Right lobe of liver (tissue), 6 donors: ENCODE data around the gene ATF2. TPM values are rescaled to one million over a fixed set of nuclear protein-coding genes. Genes with fewer than 3 reads are reported as not detected.

Experiments
- ATAC-seq, 4 donors: fragments of 200-7000 bp; cut with Tn5 transposase; one replicate each; pipeline ENCODE4 v1.9.1; 2020; ENCODE audit warnings: mild to moderate bottlenecking in 4 of 4, moderate library complexity in 4 of 4
- DNase-seq, 3 donors: peaks; one replicate each; pipeline ENCODE4 v3.0.0-alpha.2; 2020
- H3K27ac ChIP-seq, 3 donors: fragments of 200-600 bp; one replicate each; pipeline ENCODE4 v1.8.0; 2022
- H3K27me3 ChIP-seq, 2 donors: fragments of 200-600 bp; one replicate each; pipeline ENCODE4 v1.8.0; 2022
- H3K36me3 ChIP-seq, 4 donors: fragments of 200-600 bp; sonication (generic) in 1 of 4; one replicate each; pipeline versions ENCODE4 v1.5.1 to v1.8.0; 2017 to 2022; ENCODE audit warnings: control low read depth in 1 of 4
- H3K4me1 ChIP-seq, 4 donors: fragments of 200-600 bp; sonication (generic) in 1 of 4; one replicate each; pipeline versions ENCODE4 v1.5.1 to v1.8.0; 2017 to 2022; ENCODE audit warnings: control low read depth in 1 of 4
- H3K4me3 ChIP-seq, 3 donors: fragments of 200-600 bp; one replicate each; pipeline ENCODE4 v1.8.0; 2022
- H3K9me3 ChIP-seq, 4 donors: fragments of 200-600 bp; sonication (generic) in 1 of 4; one replicate each; pipeline versions ENCODE4 v1.5.1 to v1.8.0; 2017 to 2022; ENCODE audit warnings: control low read depth in 1 of 4
- POLR2A ChIP-seq: fragments of 450-650 bp; IDR thresholded peaks from one replicate; pipeline ENCODE4 v1.6.1; 2017; ENCODE audit warnings: antibody characterized with exemption, mild to moderate bottlenecking
- WGBS: methylation state at CpG from one replicate; pipeline ENCODE4 v1.1.6; 2018; ENCODE audit warnings: low coverage, low lambda C conversion rate; ENCODE audit not compliant: insufficient coverage; ENCODE audit errors: missing lambda C conversion rate; 5-methylcytosine and 5-hydroxymethylcytosine counted together
- intact Hi-C, 2 donors: fragments of 100-400 bp; cut with DNase I; formaldehyde crosslinking; loops; one replicate each; pipeline versions ENCODE4 v1.11.2 to v1.14.1; 2022
- total RNA-seq, 6 experiments: library from RNA; depleted of rRNA in 2 of 6; stranded (reverse); fragments of >200 nt in 2 of 6; fragmentation: NEBNext Ultra II Directional in 3 of 6; extraction: Animal tissue kit (Norgen Biotek cat#: 25700) in 3 of 6; gene quantifications; one replicate each; pipeline versions ENCODE4 v1.1.0 to v1.2.4, GENCODE V29; 2016 to 2023
- TF ChIP-seq, protein P1 (sequence below), 4 donors: fragments of 200-600 bp in 3 of 4; fragments of 450-650 bp in 1 of 4; IDR thresholded peaks; one replicate each; pipeline versions ENCODE4 v1.5.1 to v1.8.0; 2016 to 2022; ENCODE audit warnings: antibody characterized with exemption in 4 of 4, mild to moderate bottlenecking in 2 of 4
- donor health status: DM: no; HTN: yes; CAD: no.
- donor health status: DM: no; HTN: no; CAD: no.
- donor health status: DM: no; HTN: no; CAD: no.
- donor health status: DM: no; HTN: yes; CAD: no.
- donor health status: DM: no; HTN: yes; CAD: no.

The ATF2 gene
- total RNA-seq, 6 experiments from 2014 or later = 24.0 to 36.3 (median 27.4) TPM

DNA sequence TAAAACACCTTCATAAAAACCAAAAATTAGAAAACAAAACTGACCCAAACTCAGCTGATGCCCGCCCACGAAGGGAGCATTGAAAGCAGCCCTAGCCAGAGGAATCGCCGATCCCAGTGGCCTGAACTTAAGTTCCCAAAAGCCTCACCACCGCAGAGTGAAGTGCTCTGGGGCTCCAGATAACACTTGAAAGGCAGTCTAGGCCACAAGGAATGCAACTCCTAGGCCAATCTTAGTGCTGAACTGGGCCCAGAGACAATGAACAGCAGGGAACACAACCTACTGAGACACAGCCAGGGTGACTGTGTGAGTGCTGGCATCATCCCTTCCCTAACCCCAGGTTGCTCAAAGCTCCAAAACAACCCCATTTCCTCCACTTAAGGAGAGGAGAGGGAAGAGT lies 103.2 kb downstream of the ATF2 start:
- H3K9me3 ChIP-seq = no peaks in the 10 kb centered on the region
- WGBS = 92% methylated on average over 2 of the region's 5 CpGs
- H3K4me1 ChIP-seq = no peaks in the 10 kb centered on the region
- peaks cover 0 to 5% (median 0%) of the 10 kb centered on the region in 4 donors for H3K36me3 ChIP-seq
- H3K4me3 ChIP-seq = no peak overlapping the region
- ATAC-seq (no peak), DNase-seq (no peak)
- TF ChIP-seq, protein P1, sequence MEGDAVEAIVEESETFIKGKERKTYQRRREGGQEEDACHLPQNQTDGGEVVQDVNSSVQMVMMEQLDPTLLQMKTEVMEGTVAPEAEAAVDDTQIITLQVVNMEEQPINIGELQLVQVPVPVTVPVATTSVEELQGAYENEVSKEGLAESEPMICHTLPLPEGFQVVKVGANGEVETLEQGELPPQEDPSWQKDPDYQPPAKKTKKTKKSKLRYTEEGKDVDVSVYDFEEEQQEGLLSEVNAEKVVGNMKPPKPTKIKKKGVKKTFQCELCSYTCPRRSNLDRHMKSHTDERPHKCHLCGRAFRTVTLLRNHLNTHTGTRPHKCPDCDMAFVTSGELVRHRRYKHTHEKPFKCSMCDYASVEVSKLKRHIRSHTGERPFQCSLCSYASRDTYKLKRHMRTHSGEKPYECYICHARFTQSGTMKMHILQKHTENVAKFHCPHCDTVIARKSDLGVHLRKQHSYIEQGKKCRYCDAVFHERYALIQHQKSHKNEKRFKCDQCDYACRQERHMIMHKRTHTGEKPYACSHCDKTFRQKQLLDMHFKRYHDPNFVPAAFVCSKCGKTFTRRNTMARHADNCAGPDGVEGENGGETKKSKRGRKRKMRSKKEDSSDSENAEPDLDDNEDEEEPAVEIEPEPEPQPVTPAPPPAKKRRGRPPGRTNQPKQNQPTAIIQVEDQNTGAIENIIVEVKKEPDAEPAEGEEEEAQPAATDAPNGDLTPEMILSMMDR (IDR thresholded peaks at IDR 0.05) = no peak
- no peak overlapping the region for H3K27ac ChIP-seq
- intact Hi-C loops = no loop called here
- H3K27me3 ChIP-seq = no peaks in the 10 kb centered on the region

DNA sequence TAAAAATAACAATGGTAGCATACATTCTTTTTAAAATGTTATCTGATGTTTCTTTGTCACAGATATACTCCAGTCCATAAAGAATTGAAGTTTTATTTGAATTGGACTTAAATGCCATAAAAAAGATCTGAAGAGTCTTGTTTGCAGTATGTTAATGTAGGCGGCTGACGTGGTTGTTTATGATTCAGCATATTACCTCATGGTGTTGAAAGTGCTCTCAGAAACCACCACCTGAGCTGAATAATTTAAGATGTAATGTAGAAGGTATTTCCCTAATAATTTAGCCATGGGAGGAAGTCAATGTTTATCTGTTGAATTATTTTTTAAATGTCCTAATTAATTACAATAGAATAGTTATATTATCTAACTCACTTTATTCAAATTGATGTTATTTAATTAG lies 104.3 kb downstream of the ATF2 start:
- Histone ChIP-seq H3K36me3 (peaks cover 0 to 5% (median 0%) of the 10 kb centered on the region in 4 donors), H3K4me3 (no peak overlapping the region), H3K4me1 (no peaks in the 10 kb centered on the region), H3K27me3 (no peaks in the 10 kb centered on the region), H3K9me3 (no peaks in the 10 kb centered on the region), H3K27ac (no peak overlapping the region)
- intact Hi-C loops = no loop called here
- TF ChIP-seq, protein P1 (IDR thresholded peaks at IDR 0.05) = no peak
- no peak for TF ChIP-seq POLR2A
- DNase-seq (no peak), ATAC-seq (no peak)
- WGBS = 95% methylated on average over 2 of the region's 2 CpGs

DNA sequence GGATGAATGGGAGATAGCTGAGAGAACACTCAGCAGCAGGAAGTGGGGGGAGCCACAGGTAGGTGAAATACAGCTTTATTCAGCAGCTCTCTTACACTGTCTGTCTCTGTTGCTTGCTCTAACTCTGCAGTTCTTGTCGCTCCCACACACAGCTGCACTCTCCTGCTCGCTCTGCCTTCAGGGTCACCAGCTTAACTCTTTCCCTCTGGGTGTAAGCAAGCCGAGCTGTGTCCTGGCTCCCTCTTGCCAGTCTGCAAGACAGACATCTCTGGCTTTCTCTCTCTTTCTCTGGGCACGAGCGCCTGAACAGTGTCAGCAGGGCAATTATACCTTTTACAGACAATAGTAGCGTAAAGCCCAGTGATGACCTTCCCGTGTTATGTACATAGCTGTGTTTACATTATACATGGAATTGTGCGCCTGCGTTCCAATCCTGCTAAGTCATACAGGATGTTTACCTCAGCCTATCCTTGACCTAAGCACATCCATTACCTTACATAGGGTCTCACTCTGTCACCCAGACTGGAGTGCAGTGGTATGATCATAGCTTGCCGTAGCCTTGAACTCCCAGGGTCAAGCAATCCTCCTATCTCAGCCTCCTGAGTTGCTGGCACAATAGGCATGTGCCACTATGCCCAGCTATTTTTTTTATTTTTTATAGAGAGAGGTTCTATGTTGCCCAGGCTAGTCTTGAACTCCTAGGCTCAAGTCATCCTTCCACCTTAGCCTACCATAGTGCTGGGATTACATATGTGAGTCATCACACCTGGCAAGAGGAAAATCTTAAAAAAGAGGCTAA lies 105.0 kb downstream of the ATF2 start:
- WGBS = 100% methylated on average over 5 of the region's 10 CpGs
- no peak for ATAC-seq
- Histone ChIP-seq H3K36me3 (peaks cover 0 to 5% (median 0%) of the 10 kb centered on the region in 4 donors), H3K9me3 (no peaks in the 10 kb centered on the region), H3K27me3 (no peaks in the 10 kb centered on the region), H3K27ac (no peak overlapping the region), H3K4me1 (no peaks in the 10 kb centered on the region), H3K4me3 (no peak overlapping the region)
- no peak for DNase-seq
- intact Hi-C loops = no loop called here
- TF ChIP-seq POLR2A = no peak
- TF ChIP-seq, protein P1 (IDR thresholded peaks at IDR 0.05) = no peak

DNA sequence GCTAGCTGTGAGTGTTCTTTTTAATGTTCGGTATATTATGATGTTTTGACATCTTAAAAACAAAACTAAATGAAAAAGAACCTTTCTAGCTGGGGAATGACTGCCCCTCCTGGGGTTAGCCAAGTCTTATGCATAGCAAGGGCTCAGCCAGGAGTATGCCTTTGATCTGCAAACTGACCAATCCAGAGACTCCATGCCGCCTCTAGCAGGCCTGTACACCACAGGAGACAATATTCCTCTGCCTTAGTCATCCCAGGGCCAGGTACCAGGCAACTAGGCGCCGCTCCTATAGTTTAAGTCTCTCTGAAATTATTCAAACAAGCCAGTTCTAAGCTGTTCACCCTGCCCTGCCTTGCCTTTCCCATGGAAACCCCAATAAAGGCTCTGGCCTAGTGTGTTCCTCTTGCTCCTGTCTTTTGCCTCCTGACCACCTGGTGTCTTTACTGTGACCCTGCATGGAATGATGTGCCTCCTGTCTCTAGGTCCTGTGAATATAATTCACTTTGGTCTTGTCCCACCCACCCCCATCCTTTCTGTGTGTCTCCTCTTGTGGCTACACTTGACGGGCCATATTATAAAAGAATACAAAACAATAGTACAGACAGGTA lies 110.8 kb downstream of the ATF2 start:
- Histone ChIP-seq H3K27me3 (no peaks in the 10 kb centered on the region), H3K4me1 (no peaks in the 10 kb centered on the region), H3K27ac (no peak overlapping the region), H3K36me3 (no peaks in the 10 kb centered on the region), H3K9me3 (no peaks in the 10 kb centered on the region), H3K4me3 (no peak overlapping the region)
- TF ChIP-seq, protein P1 (IDR thresholded peaks at IDR 0.05) = no peak
- TF ChIP-seq POLR2A = no peak
- ATAC-seq (no peak), DNase-seq (no peak)
- intact Hi-C loops = no loop called here
- WGBS = 94% methylated on average over 2 of the region's 5 CpGs
